Brain pericyte (primary cell): ENCODE results near the gene TPD52L1.
"Not testable (repeated sequence)": the region's sequence is repeated elsewhere in the genome, so short reads cannot be mapped to it uniquely, and the experiment has no call there.

Source experiments
- DNase-seq: peaks from one replicate; pipeline ENCODE4 v3.0.0-alpha.2; 2012; ENCODE audit warnings: low read depth, low spot score

The TPD52L1 gene

DNA sequence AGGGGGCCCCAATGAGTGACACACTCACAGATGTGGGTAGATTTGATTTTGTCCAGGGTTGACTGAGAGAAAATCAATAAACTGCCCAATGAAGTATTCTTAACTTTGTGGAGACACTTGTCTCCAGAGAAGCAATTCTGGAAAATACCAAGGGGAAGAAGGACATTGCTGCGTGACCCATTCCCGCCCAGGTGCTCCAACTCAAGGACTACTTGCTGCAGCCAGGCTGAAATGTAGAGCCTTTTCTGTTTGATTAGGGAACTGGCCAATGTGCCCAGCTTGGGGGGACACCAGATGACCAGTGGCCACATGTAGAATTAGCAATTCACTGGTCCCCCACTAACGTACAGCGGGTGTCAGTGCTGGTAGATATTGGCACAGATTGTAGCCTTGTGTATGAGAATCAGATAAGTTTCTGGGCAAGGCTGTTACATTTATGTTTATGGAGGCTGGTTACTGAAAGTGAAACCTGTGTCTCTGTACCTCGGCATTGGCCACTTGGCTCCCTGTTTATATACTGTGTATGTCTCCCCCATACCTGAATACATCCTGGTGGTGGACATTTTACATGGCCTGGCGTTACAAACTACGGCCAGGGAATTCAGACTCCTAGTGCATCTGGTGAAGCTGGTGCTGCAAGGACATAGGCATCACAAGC is 115.9 kb downstream of the TPD52L1 start:
- DNase-seq, result no peak

DNA sequence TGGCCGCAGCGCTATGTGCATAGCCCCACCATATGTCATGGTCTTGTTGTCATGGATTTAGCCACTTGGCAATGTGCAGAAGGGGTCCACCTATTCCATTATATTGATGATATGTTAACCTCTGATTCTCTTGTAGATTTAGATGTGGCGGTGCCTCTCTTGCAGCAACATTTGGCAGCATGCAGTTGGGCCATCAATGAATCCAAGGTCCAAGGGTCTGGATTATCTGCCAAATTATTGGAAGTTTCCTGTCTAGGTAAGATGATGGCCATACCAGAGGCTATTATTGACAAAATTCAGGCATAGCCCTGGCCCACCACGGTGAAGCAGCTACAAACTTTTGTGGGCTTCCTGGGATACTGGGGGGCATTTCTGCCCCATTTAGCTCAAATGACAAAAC is 116.8 kb downstream of the TPD52L1 start:
- DNase-seq, result no peak

DNA sequence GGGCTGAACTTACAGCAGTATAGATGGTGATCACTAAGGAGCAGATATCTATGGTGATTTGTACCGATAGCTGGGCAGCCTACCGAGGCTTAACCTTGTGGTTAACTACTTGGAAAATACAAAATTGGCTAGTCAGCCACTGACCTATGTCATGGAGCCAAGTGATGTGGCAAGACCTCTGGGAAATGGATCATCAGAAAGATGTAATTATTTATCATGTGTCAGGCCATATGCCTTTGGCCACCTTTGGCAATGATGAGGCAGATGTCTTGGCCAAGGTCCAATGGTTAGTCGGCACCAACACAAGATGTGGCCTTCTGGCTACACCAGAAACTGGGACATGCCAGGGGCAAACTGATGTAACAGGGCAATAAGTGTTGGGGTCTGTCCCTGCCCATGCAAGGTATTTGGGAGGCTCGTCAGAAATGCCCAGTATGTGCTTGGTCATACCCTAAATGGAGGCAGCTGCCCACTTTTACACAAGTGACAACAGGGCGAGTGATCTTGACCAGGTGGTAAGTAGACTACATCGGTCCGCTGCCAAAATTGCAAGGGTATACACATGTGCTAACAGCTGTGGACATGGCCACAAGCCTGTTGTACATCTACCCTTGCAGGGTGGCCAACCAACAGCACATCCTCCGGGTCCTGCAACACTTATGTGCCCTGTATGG is 118.0 kb downstream of the TPD52L1 start:
- DNase-seq, result no peak

- DNase-seq, result no peak
Measured at GRCh38 chr6:125273251-125273650, 119.7 kb downstream of the TPD52L1 start.

- no peak for DNase-seq
Measured at GRCh38 chr6:125273965-125274364, 120.4 kb downstream of the TPD52L1 start.

DNA sequence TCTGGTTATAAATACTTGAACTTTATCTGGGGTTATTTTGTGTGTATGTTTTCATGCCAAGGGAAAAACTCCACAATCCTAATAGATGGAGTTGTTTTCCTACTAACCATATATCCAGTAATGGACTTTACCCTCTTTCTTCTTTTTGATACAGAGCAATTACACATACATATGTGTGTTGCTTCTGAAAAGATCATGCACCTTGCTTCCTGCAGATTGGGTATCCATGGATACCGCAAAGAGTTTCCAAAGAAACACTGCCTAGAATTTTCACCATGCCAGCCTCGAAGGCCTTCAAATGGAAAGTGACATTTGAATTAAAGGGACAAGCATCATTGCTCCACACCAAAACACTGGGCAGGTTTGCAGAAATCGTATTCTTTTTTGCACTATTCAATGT is 121.4 kb downstream of the TPD52L1 start:
- DNase-seq, result no peak

DNA sequence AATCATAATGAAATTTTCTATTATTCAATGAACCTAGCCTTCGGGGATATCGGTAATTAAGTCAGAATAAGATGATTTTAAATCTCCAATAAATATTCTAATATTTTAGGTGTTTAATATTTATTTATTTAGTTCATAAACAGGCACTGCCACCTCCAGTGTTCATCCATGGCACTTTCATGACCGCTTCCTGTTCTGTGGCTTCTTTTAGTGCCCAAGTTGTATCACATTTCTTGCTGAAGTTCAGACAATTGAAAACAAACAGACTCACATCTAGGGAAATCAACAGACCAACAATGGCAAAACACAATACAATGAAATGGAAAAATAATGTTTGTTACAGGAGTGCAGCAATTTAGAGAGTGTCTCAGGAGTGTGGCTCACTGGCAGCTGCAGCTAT is 122.2 kb downstream of the TPD52L1 start:
- no peak for DNase-seq

DNA sequence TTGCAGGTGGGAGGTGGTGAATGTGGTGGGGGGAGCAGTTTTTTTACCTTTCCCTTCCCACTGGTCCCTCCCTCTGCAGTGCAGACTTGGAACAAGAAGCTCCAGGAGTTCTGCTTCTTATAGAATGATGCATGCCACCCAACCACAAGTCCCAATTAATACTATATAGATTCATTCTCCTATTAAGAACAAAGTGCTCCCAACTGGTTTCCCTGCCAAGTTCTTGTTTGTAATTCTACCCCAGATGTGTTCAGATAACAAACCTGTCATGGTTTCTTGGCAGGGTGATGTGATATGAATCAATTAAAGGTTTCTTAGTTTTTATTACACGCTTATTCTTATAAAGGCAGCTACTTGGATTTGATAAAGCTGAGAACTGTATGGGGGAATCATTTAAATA is 124.3 kb downstream of the TPD52L1 start:
- no peak for DNase-seq

GRCh38 chr6:125279961-125280360 is 126.4 kb downstream of the TPD52L1 start:
- DNase-seq, result no peak

GRCh38 chr6:125280370-125281035 is 126.9 kb downstream of the TPD52L1 start:
- not testable (repeated sequence) for DNase-seq

DNA sequence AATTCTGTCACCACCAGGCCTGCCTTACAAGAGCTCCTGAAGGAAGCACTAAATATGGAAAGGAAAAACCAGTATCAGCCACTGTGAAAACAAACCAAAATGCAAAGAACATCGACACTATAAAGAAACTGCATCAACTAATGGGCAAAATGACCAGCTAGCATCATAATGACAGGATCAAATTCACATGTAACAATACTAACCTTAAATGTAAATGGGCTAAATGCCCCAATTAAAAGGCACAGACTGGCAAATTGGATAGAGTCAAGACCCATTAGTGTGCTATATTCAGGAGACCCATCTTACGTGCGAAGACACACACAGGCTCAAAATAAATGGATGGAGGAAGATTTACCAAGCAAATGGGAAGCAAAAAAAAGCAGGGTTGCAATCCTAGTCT is 128.9 kb downstream of the TPD52L1 start:
- DNase-seq, result not testable (repeated sequence)

GRCh38 chr6:125285353-125285752 is 131.8 kb downstream of the TPD52L1 start:
- no peak for DNase-seq

DNA sequence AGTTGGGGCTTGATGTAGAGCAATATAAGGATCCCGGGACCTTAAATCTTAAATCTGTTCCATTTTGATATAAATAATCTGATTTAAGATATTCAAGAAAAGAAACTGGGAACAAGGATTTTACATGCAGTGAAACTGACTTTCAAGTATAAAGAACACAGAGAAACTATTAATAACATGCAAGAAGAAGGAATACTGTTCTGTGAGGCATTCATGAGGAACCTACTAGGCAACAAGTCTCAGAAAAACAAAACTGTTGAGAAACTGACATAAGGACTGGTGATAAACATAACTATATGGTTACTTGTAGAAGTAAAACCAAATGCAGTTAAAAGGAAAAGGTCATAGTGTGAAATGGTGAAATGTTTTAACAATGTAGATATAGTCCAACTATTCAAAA is 132.4 kb downstream of the TPD52L1 start:
- DNase-seq, result no peak

GRCh38 chr6:125287718-125288117 is 134.1 kb downstream of the TPD52L1 start:
- no peak for DNase-seq

DNA sequence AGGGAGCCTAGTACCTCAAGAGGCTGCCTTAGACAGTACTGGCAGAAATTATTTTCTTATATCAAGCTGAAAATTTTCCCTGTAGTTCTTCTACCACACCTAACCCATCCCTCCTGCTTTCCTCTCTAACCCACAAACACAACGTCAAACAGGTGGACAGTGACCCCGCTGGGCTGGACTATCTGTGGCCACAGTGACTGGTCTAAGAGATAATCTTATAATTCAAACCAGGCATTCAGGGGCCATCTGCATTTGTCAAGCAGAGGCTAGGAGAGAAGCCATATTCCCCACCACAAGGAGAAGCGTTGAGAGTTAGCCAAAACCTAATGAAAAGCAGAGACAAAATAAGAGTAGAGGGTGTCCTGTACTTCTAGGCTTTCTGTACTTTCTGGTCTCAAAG is 140.0 kb downstream of the TPD52L1 start:
- no peak for DNase-seq

- no peak for DNase-seq
Measured at GRCh38 chr6:125294036-125294435, 140.5 kb downstream of the TPD52L1 start.

DNA sequence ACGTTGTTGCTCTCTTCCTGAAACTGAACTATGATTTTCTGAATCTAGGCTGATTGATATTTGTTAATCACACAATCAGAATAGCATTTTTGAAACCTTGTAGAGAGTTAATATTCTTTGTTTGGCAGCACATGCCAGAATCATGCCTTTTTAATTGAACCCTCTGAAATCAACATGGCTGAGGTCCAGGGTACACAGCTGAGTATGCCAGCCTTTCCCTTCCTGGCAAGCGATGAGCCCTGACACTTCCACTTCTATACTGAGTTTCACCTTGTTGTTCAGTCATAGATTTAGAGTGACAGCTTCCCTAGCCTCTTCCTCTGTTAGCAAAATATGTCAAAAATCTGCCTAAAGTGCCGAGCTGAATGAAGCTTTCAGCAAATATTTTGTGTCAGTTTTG is 141.4 kb downstream of the TPD52L1 start:
- no peak for DNase-seq

DNA sequence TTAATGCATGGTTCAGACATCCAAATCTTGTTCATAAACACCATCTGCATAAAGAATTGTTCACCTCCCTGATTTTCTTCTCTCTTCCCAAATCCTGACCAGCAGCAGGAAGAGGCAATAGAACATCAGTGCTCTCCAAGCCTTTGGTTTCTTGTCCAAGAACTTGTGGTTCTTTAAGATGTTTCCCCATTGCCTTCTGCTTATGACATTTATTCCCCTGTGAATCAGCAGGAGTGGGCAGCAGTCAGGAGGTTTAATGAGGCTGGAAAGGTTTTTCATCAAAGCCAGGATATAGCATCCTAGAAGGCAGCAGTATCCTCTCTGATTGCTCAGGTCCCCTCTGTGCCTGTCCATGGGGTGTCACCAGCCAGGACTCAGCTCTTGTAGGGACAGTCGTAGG is 142.9 kb downstream of the TPD52L1 start:
- DNase-seq, result no peak

DNA sequence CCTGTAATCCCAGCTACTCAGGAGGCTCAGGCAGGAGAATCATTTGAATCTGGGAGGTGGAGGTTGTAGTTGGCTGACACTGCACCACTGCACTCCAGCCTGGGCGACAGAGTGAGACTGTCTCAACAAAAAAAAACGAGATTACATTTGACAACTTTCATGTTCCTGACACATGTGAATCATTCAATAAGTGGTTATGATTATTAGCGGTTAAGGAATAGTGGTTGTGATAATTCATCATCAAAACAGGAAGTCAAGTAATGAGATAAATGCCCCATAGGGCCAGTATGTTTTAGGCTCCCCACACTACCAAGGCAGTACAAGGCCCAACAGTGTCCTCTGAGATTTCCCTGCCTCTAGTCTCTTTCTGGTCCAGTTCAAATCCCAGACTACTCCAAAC is 145.7 kb downstream of the TPD52L1 start:
- DNase-seq, result no peak

GRCh38 chr6:125300992-125301434 is 147.4 kb downstream of the TPD52L1 start:
- DNase-seq, result no peak

DNA sequence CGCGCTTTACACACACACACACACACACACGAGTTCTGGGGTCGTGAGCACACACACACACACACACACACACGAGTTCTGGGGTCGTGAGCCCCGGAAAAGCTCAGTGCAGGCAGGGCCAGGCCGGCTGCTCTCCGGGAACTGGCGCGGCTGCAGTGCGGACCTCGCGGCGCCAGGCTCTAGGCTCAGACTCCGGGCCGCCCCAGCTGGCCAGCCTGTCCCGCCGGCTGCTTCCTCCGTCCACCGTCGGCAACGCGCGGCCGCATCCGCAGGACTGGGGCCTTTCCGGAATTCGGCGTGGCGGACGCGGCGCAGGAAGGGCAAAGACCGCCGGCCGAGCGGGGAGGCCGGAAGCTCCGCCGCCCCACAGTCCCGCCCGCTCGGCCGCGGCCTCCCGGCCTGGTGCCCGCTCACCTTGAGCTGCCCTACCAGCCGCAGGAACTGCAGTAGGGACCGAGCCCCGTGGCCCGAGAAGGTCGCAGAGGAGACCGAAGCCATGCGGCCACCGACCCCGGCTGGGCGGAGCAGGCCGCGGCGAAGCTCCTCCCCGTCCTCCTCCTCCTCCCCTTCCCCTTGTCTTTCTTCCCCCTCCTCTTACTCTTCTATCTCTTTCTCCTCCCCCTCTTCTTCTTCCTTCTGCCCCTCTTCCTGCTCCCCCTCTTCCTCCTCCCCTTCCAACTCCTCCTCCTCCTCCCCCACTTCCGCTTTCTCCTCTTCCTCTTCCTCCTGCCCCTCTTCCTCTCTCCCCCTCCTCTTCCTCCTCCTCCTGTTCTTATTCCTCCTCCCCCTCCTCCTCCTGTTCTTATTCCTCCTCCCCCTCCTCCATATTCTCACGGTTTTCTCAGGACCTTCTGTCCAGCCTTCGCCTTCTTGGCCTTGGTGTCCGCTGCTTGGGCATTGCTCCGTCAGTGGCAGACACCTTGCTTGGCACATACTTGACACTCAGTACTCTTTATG is 148.1 kb downstream of the TPD52L1 start, which contains the start of gene HDDC2:
HDDC2 (minus strand) TSS at position 533 of the 957 bp plus-strand sequence; CDS start at position 498, 35 bp downstream.
- DNase-seq, result no peak
